DND-41 (cell line): Measurements from ENCODE around the gene DSCAML1.

Source experiments
- CTCF ChIP-seq: IDR thresholded peaks from 2 replicates; pipeline ENCODE4 v1.5.1; 2012; ENCODE audit warnings: borderline replicate concordance, low read length, moderate library complexity, mild to moderate bottlenecking; ENCODE audit not compliant: poor library complexity, severe bottlenecking; ENCODE audit errors: extremely low read depth
- EZH2 ChIP-seq: IDR thresholded peaks from 3 replicates; pipeline ENCODE4 v1.6.1; 2012; ENCODE audit warnings: borderline replicate concordance, low read depth, mild to moderate bottlenecking, moderate library complexity, low read length, inconsistent platforms; ENCODE audit not compliant: severe bottlenecking

GRCh38 chr11:117782101-117782500 lies 14.9 kb downstream of the DSCAML1 start:
- no peak for TF ChIP-seq CTCF
- TF ChIP-seq EZH2: no peak
